Measurements from ENCODE around the gene DLX6.

DLX6 gene

GRCh38 chr7:97006816-97007582 is 1.6 kb downstream of the DLX6 start:
- no peak for DNase-seq
- in situ Hi-C loops (cut with MboI; ENCODE audit: low pct_unique_long_range_greater_than_20kb, low sequenced_read_pairs) = no loop called here

- in situ Hi-C loops (cut with MboI; ENCODE audit: low pct_unique_long_range_greater_than_20kb, low sequenced_read_pairs) = no loop called here
These were observed 2.2 kb downstream of the DLX6 start for GRCh38 chr7:97007583-97007861.

GRCh38 chr7:97008275-97008917 is 3.0 kb downstream of the DLX6 start:
- no peak for DNase-seq
- in situ Hi-C loops (cut with MboI; ENCODE audit: low pct_unique_long_range_greater_than_20kb, low sequenced_read_pairs) = no loop called here

More at GRCh38 chr7:97007583-97007861, 2.2 kb downstream of the DLX6 start:
- no peak for DNase-seq

GRCh38 chr7:97009753-97010732 is 4.7 kb downstream of the DLX6 start:
- DNase-seq = no peak
- in situ Hi-C loops (cut with MboI; ENCODE audit: low pct_unique_long_range_greater_than_20kb, low sequenced_read_pairs) = no loop called here

- DNase-seq = no peak
- in situ Hi-C loops (cut with MboI; ENCODE audit: low pct_unique_long_range_greater_than_20kb, low sequenced_read_pairs) = no loop called here
These were observed 5.8 kb downstream of the DLX6 start for GRCh38 chr7:97011104-97011503.

GRCh38 chr7:97011536-97012364 is 6.4 kb downstream of the DLX6 start:
- in situ Hi-C loops (cut with MboI; ENCODE audit: low pct_unique_long_range_greater_than_20kb, low sequenced_read_pairs) = no loop called here

GRCh38 chr7:97012365-97013133 is 7.2 kb downstream of the DLX6 start:
- DNase-seq = no peak
- in situ Hi-C loops (cut with MboI; ENCODE audit: low pct_unique_long_range_greater_than_20kb, low sequenced_read_pairs) = no loop called here

More at GRCh38 chr7:97011536-97012364, 6.4 kb downstream of the DLX6 start:
- no peak for DNase-seq

- in situ Hi-C loops (cut with MboI; ENCODE audit: low pct_unique_long_range_greater_than_20kb, low sequenced_read_pairs) = no loop called here
- DNase-seq = no peak
These were observed 7.9 kb downstream of the DLX6 start for GRCh38 chr7:97013134-97013844.

- in situ Hi-C loops (cut with MboI; ENCODE audit: low pct_unique_long_range_greater_than_20kb, low sequenced_read_pairs) = no loop called here
- no peak for DNase-seq
These were observed 8.4 kb downstream of the DLX6 start for GRCh38 chr7:97013845-97014134.

- DNase-seq = no peak
- in situ Hi-C loops (cut with MboI; ENCODE audit: low pct_unique_long_range_greater_than_20kb, low sequenced_read_pairs) = no loop called here
These were observed 8.9 kb downstream of the DLX6 start for GRCh38 chr7:97014145-97014750.

GRCh38 chr7:97015279-97015678 is 9.9 kb downstream of the DLX6 start:
- in situ Hi-C loops (cut with MboI; ENCODE audit: low pct_unique_long_range_greater_than_20kb, low sequenced_read_pairs) = no loop called here
- no peak for DNase-seq

GRCh38 chr7:97015756-97016380 is 10.5 kb downstream of the DLX6 start:
- in situ Hi-C loops (cut with MboI; ENCODE audit: low pct_unique_long_range_greater_than_20kb, low sequenced_read_pairs) = no loop called here
- DNase-seq = no peak

GRCh38 chr7:97016381-97017191 is 11.2 kb downstream of the DLX6 start:
- DNase-seq = no peak
- in situ Hi-C loops (cut with MboI; ENCODE audit: low pct_unique_long_range_greater_than_20kb, low sequenced_read_pairs) = no loop called here

- no peak for DNase-seq
- in situ Hi-C loops (cut with MboI; ENCODE audit: low pct_unique_long_range_greater_than_20kb, low sequenced_read_pairs) = no loop called here
These were observed 12.1 kb downstream of the DLX6 start for GRCh38 chr7:97017192-97018125.

- DNase-seq = no peak
- in situ Hi-C loops (cut with MboI; ENCODE audit: low pct_unique_long_range_greater_than_20kb, low sequenced_read_pairs) = no loop called here
These were observed 12.8 kb downstream of the DLX6 start for GRCh38 chr7:97018126-97018601.

All from KBM-7 (cell line).